Smooth muscle cell of the coronary artery (primary cell): ENCODE data around the gene PPP6R1. TPM values are rescaled to one million over a fixed set of nuclear protein-coding genes. Genes with fewer than 3 reads are reported as not detected.

Experiments used
- total RNA-seq: library from RNA; depleted of rRNA; stranded (reverse); fragments of >200 nt; gene quantifications from 2 replicates; pipeline ENCODE4 v1.2.3, GENCODE V29; 2014; ENCODE audit warnings: low replicate concordance

PPP6R1 gene, protein sequence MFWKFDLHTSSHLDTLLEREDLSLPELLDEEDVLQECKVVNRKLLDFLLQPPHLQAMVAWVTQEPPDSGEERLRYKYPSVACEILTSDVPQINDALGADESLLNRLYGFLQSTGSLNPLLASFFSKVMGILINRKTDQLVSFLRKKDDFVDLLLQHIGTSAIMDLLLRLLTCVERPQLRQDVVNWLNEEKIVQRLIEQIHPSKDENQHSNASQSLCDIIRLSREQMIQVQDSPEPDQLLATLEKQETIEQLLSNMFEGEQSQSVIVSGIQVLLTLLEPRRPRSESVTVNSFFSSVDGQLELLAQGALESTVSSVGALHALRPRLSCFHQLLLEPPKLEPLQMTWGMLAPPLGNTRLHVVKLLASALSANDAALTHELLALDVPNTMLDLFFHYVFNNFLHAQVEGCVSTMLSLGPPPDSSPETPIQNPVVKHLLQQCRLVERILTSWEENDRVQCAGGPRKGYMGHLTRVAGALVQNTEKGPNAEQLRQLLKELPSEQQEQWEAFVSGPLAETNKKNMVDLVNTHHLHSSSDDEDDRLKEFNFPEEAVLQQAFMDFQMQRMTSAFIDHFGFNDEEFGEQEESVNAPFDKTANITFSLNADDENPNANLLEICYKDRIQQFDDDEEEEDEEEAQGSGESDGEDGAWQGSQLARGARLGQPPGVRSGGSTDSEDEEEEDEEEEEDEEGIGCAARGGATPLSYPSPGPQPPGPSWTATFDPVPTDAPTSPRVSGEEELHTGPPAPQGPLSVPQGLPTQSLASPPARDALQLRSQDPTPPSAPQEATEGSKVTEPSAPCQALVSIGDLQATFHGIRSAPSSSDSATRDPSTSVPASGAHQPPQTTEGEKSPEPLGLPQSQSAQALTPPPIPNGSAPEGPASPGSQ
- total RNA-seq: 18.2 and 30.9 TPM in 2 replicates

GRCh38 chr19:55258828-55259539, at the start of gene PPP6R1:
PPP6R1 (minus strand) TSS chr19:55259017; CDS start chr19:55247103, 11,914 bp downstream.

DNA sequence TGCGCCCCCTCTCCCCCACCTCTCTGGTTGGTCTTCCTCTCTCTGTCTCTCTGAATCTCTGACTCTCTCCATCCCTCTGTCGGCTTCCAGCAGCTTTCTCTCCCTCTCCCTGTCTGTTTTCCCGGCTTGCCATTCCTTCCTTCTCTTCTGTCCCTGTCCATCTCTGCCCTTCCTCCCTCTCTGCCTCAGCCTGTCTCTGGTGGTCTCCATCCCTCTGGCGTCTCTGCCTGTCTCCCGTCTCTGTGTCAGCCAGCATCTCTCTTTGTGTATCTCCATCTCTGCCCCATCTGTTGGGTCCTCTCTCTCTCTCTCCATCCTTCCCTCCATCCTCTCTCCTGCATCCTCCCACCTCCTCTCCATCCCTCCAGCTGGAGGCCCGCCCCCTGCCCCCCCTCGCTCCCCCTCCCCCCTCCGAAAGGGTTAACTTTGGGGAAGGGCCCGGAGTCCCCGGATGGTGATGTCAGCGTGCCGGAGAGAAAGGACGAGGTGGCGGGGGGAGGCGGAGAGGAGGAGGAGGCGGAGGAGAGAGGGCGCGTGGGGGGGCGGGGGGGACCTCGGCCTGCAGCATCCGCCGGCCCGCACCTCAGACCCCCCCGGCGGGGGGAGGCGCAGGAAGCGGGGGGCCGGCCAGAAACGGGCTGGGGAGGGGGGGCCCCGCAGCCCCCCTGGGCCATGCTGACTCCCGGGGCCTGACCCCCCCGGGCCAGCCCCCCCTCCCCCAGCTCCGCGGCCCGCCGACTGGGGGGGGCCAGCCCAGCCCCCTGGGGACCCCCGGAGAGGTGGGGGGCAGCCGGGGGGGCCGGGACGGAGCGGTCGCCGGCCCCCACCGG, 24.9 kb upstream of the PPP6R1 start, which contains the start of gene BRSK1:
Gene BRSK1 (plus strand): TSS at position 450 of the 830 bp plus-strand sequence. CDS start 446 bp downstream, outside the sequence.

DNA sequence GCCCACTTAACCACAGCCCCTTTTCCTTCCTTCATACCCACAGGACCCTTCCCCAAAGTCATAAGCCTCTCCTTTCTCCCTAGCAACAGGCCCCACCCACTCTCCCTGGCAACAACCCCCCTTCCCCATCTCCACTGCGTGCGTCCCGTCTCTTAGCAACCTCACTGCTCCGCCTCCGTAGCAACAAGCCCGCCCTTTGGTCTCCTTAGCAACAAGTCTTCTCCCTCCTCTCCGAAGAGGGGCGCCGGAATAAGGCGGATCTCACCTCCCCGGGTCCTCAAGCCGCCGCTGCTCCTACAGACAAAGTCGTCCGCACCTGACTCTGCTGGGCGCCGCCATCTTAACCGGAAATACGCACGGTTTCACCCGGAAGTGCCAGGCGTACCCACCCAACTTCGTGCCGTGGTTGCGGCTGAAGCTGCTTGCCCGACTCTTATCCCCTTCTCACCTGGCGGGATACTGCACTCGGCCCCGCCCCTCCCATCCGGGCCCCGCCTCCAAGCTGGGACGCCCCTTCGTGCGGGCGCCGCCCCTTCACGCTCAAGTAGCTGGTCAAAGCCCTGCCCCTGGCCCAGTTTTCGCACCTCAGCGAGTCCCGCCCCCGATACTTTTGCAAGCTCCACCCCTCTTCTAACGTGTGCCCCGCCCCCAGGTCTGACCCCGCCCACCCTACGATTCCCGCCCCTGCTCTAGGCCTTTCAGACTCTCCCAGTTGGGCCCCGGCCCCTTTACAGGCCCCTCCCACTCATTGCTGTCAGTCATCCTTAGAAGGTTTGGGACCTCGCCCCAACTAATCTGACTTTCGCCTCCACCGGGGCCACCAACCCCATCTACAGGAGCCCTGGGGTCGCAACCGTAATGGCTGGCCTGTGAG, 21.2 kb upstream of the PPP6R1 start, which contains the start of gene HSPBP1:
Gene HSPBP1 (minus strand): TSS at position 341 of the 874 bp plus-strand sequence. CDS start 502 bp downstream, outside the sequence.

GRCh38 chr19:55228403-55229031, 30.3 kb downstream of the PPP6R1 start, which contains the start of gene TMEM86B:
TMEM86B (minus strand) TSS chr19:55228763; CDS start chr19:55228741, 22 bp downstream.

DNA sequence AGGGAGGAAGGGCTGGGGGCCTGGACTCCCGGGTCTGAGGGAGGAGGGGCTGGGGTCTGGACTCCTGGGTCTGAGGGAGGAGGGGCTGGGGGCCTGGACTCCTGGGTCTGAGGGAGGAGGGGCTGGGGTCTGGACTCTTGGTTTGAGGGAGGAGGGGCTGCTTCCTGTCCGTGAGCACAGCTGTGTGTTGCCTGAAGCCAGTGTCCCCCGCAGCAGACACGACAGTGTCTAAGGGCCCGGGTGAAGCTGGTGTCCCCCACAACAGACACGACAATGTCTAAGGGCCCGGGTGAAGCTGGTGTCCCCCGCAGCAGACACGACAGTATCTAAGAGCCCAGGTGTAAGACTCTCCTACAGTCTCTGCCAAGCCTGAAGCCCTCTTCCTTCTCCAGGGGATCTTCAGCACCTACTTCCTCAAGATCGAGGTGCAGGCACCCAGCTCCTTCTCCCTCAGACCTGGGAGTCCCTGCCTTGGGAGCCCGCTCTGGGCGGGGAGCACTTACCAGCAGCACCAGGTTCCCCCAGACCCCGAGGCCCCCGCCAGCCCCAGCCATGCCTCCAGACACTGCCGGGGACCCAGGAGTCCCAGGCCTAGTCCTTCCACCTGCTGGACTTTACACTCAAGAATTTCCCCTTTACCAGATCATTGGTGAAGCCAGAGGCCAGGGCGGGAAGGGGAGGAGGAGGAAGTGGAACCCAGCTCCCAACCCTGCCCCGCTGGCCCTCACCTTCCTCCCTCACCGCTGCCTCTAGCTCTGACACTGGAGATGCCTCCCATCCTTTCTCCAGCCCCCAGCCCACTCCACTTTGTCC, 49.7 kb downstream of the PPP6R1 start, which contains the start of gene PTPRH:
Gene PTPRH (minus strand): TSS at position 622 of the 813 bp plus-strand sequence. CDS start 68 bp downstream, at position 554.

Other genes with a start within 250 kb of the PPP6R1 start
- gene GP6, start 220.8 kb downstream of the PPP6R1 start, total RNA-seq: not detected in 2 replicates
- gene RDH13, start 195.9 kb downstream of the PPP6R1 start, total RNA-seq: 7.1 and 11.2 TPM in 2 replicates
- 1.4 TPM in 1 of 2 replicates, not detected in the other for gene EPS8L1, start 183.1 kb downstream of the PPP6R1 start, total RNA-seq
- gene PPP1R12C, start 141.4 kb downstream of the PPP6R1 start, total RNA-seq: 17.8 and 30.4 TPM in 2 replicates
- 1.4 and 2.5 TPM in 2 replicates for gene TNNT1, start 109.8 kb downstream of the PPP6R1 start, total RNA-seq
- not detected in 2 replicates for gene TNNI3, start 101.3 kb downstream of the PPP6R1 start, total RNA-seq
- 0.23 and 0.30 TPM in 2 replicates for gene DNAAF3, start 92.4 kb downstream of the PPP6R1 start, total RNA-seq
- under 0.01 TPM in 1 of 2 replicates, not detected in the other for gene SYT5, start 78.7 kb downstream of the PPP6R1 start, total RNA-seq
- 2.5 and 3.9 TPM in 2 replicates for gene PTPRH, start 49.5 kb downstream of the PPP6R1 start, total RNA-seq
- gene TMEM86B, start 30.3 kb downstream of the PPP6R1 start, total RNA-seq: 0.98 and 1.2 TPM in 2 replicates
- 18.0 and 25.8 TPM in 2 replicates for gene HSPBP1, start 21.1 kb upstream of the PPP6R1 start, total RNA-seq
- 6.9 and 11.3 TPM in 2 replicates for gene BRSK1, start 25.0 kb upstream of the PPP6R1 start, total RNA-seq
- not detected in 2 replicates for gene TMEM150B, start 66.3 kb upstream of the PPP6R1 start, total RNA-seq
- 5.8 and 10.8 TPM in 2 replicates for gene KMT5C, start 80.9 kb upstream of the PPP6R1 start, total RNA-seq
- gene COX6B2, start 95.7 kb upstream of the PPP6R1 start, total RNA-seq: not detected in 2 replicates
- gene GARIN5B, start 104.2 kb upstream of the PPP6R1 start, total RNA-seq: not detected in 2 replicates
- 0.23 and 4.7 TPM in 2 replicates for gene IL11, start 111.4 kb upstream of the PPP6R1 start, total RNA-seq
- not detected in 2 replicates for gene TMEM190, start 117.8 kb upstream of the PPP6R1 start, total RNA-seq
- 0.30 TPM in 1 of 2 replicates, not detected in the other for gene TMEM238, start 125.3 kb upstream of the PPP6R1 start, total RNA-seq
- gene RPL28, start 126.9 kb upstream of the PPP6R1 start, total RNA-seq: 245 and 291 TPM in 2 replicates
- gene UBE2S, start 148.8 kb upstream of the PPP6R1 start, total RNA-seq: 7.3 and 94.4 TPM in 2 replicates
- not detected in 2 replicates for gene SHISA7, start 184.3 kb upstream of the PPP6R1 start, total RNA-seq
- gene ISOC2, start 202.6 kb upstream of the PPP6R1 start, total RNA-seq: 23.4 and 87.9 TPM in 2 replicates
- not detected in 2 replicates for gene C19orf85, start 205.7 kb upstream of the PPP6R1 start, total RNA-seq
- gene ZNF628, start 217.6 kb upstream of the PPP6R1 start, total RNA-seq: 0.35 and 0.60 TPM in 2 replicates
- gene NAT14, start 226.2 kb upstream of the PPP6R1 start, total RNA-seq: 6.7 and 15.1 TPM in 2 replicates
- 0.68 and 5.7 TPM in 2 replicates for gene SSC5D, start 229.4 kb upstream of the PPP6R1 start, total RNA-seq